HepG2 (cell line): ENCODE data around the gene LSM12. TPM values are rescaled to one million over a fixed set of nuclear protein-coding genes. Genes with fewer than 3 reads are reported as not detected.
A peak's percentile ranks its signal among the peaks of the same experiment; 100 is the strongest.

Experiments used
- ARNT ChIP-seq: fragments of 450-650 bp; IDR thresholded peaks from 2 replicates; pipeline ENCODE4 v1.6.1; 2017
- DBP ChIP-seq: sonication (generic); formaldehyde crosslinking; IDR thresholded peaks from 2 replicates; pipeline ENCODE4 v1.4.0; 2020; ENCODE audit warnings: missing genetic modification reagents; ENCODE audit errors: not compliant biosample characterization
- EHMT2 ChIP-seq: fragments of 200-600 bp; sonication (generic); IDR thresholded peaks from 2 replicates; pipeline ENCODE4 v1.7.0; 2017; ENCODE audit warnings: antibody characterized with exemption, low read depth, low read length, borderline replicate concordance
- FOXO1 ChIP-seq: sonication (generic); formaldehyde crosslinking; IDR thresholded peaks from 2 replicates; pipeline ENCODE4 v1.4.0; 2020; ENCODE audit warnings: missing genetic modification reagents
- HDAC6 ChIP-seq: fragments of 200-600 bp; sonication (generic); IDR thresholded peaks from 2 replicates; pipeline ENCODE4 v1.7.0; 2017; ENCODE audit warnings: mild to moderate bottlenecking, antibody characterized with exemption, low read length, low read depth
- HNRNPH1 ChIP-seq: fragments of 200-400 bp; formaldehyde crosslinking; optimal IDR thresholded peaks from 2 replicates; pipeline ENCODE3; 2017; ENCODE audit warnings: mild to moderate bottlenecking, low read depth, low read length
- MYPOP ChIP-seq: sonication (generic); formaldehyde crosslinking; IDR thresholded peaks from 2 replicates; pipeline ENCODE4 v1.8.1; 2023; ENCODE audit warnings: mild to moderate bottlenecking, moderate library complexity, missing genetic modification reagents
- NFKB2 ChIP-seq: sonication (generic); formaldehyde crosslinking; IDR thresholded peaks from 2 replicates; pipeline ENCODE4 v1.4.0; 2020; ENCODE audit warnings: missing genetic modification reagents, borderline replicate concordance
- PPARG ChIP-seq: conservative IDR thresholded peaks from 2 replicates; pipeline ENCODE4 v1.6.1; 2016; ENCODE audit warnings: missing biosample characterization, missing genetic modification reagents
- ZFP90 ChIP-seq: sonication (generic); formaldehyde crosslinking; IDR thresholded peaks from 2 replicates; pipeline ENCODE4 v1.8.0; 2022; ENCODE audit warnings: missing genetic modification reagents, mild to moderate bottlenecking, inconsistent platforms, borderline replicate concordance
- ZNF224 ChIP-seq: sonication (generic); formaldehyde crosslinking; IDR thresholded peaks from 2 replicates; pipeline ENCODE4 v1.5.0; 2020; ENCODE audit warnings: mild to moderate bottlenecking, missing genetic modification reagents
- ZNF564 ChIP-seq: sonication (generic); formaldehyde crosslinking; IDR thresholded peaks from 2 replicates; pipeline ENCODE4 v1.8.1; 2023; ENCODE audit warnings: mild to moderate bottlenecking, missing genetic modification reagents
- ZNF605 ChIP-seq: sonication (generic); formaldehyde crosslinking; IDR thresholded peaks from 2 replicates; pipeline ENCODE4 v1.8.0; 2022; ENCODE audit warnings: mild to moderate bottlenecking, missing genetic modification reagents
- ZNF713 ChIP-seq: sonication (generic); formaldehyde crosslinking; IDR thresholded peaks from 2 replicates; pipeline ENCODE4 v1.4.0; 2020; ENCODE audit warnings: mild to moderate bottlenecking, missing genetic modification reagents
- ZSCAN31 ChIP-seq: sonication (generic); formaldehyde crosslinking; IDR thresholded peaks from 2 replicates; pipeline ENCODE4 v1.5.0; 2020; ENCODE audit warnings: low read depth, mild to moderate bottlenecking, missing genetic modification reagents
- polyA plus RNA-seq, 8 experiments: library from polyadenylated mRNA; depleted of rRNA in 3 of 8; stranded (reverse) in 7 of 8; unstranded in 1 of 8; fragments of >200 nt; fragmentation: Illumina TruSeq in 4 of 8; extraction: Trizol in 4 of 8; gene quantifications; 2 replicates each; pipeline versions ENCODE4 v1.2.1 to v1.2.3, GENCODE V29; 2011 to 2016; ENCODE audit warnings: low read depth in 4 of 8, missing spikeins in 1 of 8, mixed read lengths in 1 of 8; ENCODE audit not compliant: insufficient read depth in 1 of 8
- total RNA-seq, 5 experiments: library from RNA; depleted of rRNA; stranded (reverse); fragments of >200 nt; fragmentation: Illumina TruSeq; extraction: Trizol; gene quantifications; 2 replicates each; pipeline ENCODE4 v1.2.3, GENCODE V29; 2016; ENCODE audit warnings: low read depth in 1 of 5
- TF ChIP-seq, protein P1 (sequence below): sonication (generic); formaldehyde crosslinking; IDR thresholded peaks from 2 replicates; pipeline ENCODE4 v1.4.0; 2020; ENCODE audit warnings: missing genetic modification reagents, borderline replicate concordance
- TF ChIP-seq, protein P2 (sequence below): sonication (generic); formaldehyde crosslinking; IDR thresholded peaks from 2 replicates; pipeline ENCODE4 v1.4.0; 2020; ENCODE audit warnings: mild to moderate bottlenecking, missing genetic modification reagents
- TF ChIP-seq, protein P3 (sequence below): sonication (generic); formaldehyde crosslinking; IDR thresholded peaks from 2 replicates; pipeline ENCODE4 v1.5.1; 2020; ENCODE audit warnings: mild to moderate bottlenecking, missing genetic modification reagents

Gene LSM12
- total and polyA plus RNA-seq, 2 of the 13 experiments (the other 11 are each of a cell fraction or from before 2014, with no cell fraction given), result 52.8 to 55.7 TPM

GRCh38 chr17:44108440-44109311 is 42.2 kb upstream of the LSM12 start (continued):
- TF ChIP-seq, protein P1, sequence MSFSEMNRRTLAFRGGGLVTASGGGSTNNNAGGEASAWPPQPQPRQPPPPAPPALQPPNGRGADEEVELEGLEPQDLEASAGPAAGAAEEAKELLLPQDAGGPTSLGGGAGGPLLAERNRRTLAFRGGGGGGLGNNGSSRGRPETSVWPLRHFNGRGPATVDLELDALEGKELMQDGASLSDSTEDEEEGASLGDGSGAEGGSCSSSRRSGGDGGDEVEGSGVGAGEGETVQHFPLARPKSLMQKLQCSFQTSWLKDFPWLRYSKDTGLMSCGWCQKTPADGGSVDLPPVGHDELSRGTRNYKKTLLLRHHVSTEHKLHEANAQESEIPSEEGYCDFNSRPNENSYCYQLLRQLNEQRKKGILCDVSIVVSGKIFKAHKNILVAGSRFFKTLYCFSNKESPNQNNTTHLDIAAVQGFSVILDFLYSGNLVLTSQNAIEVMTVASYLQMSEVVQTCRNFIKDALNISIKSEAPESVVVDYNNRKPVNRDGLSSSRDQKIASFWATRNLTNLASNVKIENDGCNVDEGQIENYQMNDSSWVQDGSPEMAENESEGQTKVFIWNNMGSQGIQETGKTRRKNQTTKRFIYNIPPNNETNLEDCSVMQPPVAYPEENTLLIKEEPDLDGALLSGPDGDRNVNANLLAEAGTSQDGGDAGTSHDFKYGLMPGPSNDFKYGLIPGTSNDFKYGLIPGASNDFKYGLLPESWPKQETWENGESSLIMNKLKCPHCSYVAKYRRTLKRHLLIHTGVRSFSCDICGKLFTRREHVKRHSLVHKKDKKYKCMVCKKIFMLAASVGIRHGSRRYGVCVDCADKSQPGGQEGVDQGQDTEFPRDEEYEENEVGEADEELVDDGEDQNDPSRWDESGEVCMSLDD (CRISPR knock-in tag), result no peak; the same call in 1 of the 2 replicates
- TF ChIP-seq FOXO1 (CRISPR knock-in tag), result peak; percentile 86
- no peak for TF ChIP-seq ZNF713 (CRISPR knock-in tag)
- peak; percentile 85; the same call in 1 of the 2 replicates for TF ChIP-seq ZFP90 (CRISPR knock-in tag)
- TF ChIP-seq PPARG (CRISPR knock-in tag), result peak; percentile 95
- peak; percentile 27; the same call in 1 of the 2 replicates for TF ChIP-seq ZNF224
- peak; percentile 19 for TF ChIP-seq HNRNPH1
- TF ChIP-seq, protein P2, sequence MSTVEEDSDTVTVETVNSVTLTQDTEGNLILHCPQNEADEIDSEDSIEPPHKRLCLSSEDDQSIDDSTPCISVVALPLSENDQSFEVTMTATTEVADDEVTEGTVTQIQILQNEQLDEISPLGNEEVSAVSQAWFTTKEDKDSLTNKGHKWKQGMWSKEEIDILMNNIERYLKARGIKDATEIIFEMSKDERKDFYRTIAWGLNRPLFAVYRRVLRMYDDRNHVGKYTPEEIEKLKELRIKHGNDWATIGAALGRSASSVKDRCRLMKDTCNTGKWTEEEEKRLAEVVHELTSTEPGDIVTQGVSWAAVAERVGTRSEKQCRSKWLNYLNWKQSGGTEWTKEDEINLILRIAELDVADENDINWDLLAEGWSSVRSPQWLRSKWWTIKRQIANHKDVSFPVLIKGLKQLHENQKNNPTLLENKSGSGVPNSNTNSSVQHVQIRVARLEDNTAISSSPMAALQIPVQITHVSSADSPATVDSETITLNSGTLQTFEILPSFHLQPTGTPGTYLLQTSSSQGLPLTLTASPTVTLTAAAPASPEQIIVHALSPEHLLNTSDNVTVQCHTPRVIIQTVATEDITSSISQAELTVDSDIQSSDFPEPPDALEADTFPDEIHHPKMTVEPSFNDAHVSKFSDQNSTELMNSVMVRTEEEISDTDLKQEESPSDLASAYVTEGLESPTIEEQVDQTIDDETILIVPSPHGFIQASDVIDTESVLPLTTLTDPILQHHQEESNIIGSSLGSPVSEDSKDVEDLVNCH (CRISPR knock-in tag), result 0 out of 2 replicates have a peak, but pooled peaks have one; percentile 68
- no peak; the same call in 1 of the 2 replicates for TF ChIP-seq NFKB2
- peak; percentile 50; the same call in 1 of the 2 replicates for TF ChIP-seq ZNF564 (CRISPR knock-in tag)
- peak; percentile 73 for TF ChIP-seq MYPOP (CRISPR knock-in tag)
- TF ChIP-seq, protein P3, sequence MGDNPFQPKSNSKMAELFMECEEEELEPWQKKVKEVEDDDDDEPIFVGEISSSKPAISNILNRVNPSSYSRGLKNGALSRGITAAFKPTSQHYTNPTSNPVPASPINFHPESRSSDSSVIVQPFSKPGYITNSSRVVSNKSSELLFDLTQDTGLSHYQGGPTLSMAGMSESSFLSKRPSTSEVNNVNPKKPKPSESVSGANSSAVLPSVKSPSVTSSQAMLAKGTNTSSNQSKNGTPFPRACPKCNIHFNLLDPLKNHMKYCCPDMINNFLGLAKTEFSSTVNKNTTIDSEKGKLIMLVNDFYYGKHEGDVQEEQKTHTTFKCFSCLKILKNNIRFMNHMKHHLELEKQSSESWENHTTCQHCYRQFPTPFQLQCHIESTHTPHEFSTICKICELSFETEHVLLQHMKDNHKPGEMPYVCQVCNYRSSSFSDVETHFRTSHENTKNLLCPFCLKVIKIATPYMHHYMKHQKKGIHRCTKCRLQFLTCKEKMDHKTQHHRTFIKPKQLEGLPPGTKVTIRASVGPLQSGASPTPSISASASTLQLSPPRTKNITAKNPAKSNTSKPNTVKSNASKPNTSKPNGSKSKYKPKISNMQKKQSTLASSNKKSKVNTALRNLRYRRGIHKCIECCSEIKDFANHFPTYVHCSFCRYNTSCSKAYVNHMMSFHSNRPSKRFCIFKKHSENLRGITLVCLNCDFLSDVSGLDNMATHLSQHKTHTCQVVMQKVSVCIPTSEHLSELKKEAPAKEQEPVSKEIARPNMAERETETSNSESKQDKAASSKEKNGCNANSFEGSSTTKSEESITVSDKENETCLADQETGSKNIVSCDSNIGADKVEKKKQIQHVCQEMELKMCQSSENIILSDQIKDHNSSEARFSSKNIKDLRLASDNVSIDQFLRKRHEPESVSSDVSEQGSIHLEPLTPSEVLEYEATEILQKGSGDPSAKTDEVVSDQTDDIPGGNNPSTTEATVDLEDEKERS, result no peak; the same call in 1 of the 2 replicates
- TF ChIP-seq ZSCAN31 (CRISPR knock-in tag), result no peak
- TF ChIP-seq EHMT2, result no peak
- peak; percentile 94 for TF ChIP-seq ZNF605 (CRISPR knock-in tag)
- TF ChIP-seq HDAC6, result no peak
- TF ChIP-seq DBP (CRISPR knock-in tag), result no peak
- no peak for TF ChIP-seq ARNT
